Measurements from ENCODE around the gene UBR4. TPM values are rescaled to one million over a fixed set of nuclear protein-coding genes. Genes with fewer than 3 reads are reported as not detected.

The UBR4 gene
- total and polyA plus RNA-seq, 2 of the 8 experiments (the other 6 are each of a cell fraction or from before 2014, with no cell fraction given), result 139 to 152 TPM

GRCh38 chr1:19124273-19124672 lies 85.8 kb downstream of the UBR4 start:
- Histone ChIP-seq H3K4ac (replicated peaks; ENCODE audit: insufficient read length, low read depth, low read length) (no peak overlapping the region), H2BK5ac (ENCODE audit: low read depth, low read length) (no peak overlapping the region), H3K4me3 (ENCODE audit: extremely low read depth in 1 of 4, insufficient read depth in 2 of 4, low read depth in 3 of 4, low read length in 4 of 4) (no peak overlapping the region), H3K56ac (replicated peaks; ENCODE audit: insufficient read length, low read depth, low read length) (no peak overlapping the region), H2BK120ac (replicated peaks; ENCODE audit: low read depth, low read length) (no peak overlapping the region), H3K4me2 (ENCODE audit: insufficient read depth in 1 of 2, low read depth in 2 of 2, low read length in 2 of 2) (no peak overlapping the region), H4K20me1 (replicated peaks in 1 of 2; ENCODE audit: control insufficient read depth in 1 of 2, insufficient read depth in 2 of 2, low read length in 2 of 2) (peaks cover 6 to 7% of the 10 kb centered on the region in 2 experiments), H2BK12ac (ENCODE audit: low read depth, low read length) (no peak overlapping the region), H4K5ac (ENCODE audit: insufficient read length, low read depth, low read length) (no peak overlapping the region), H2AFZ (ENCODE audit: low read length) (no peak overlapping the region), H3K27ac (ENCODE audit: low read depth, low read length) (no peak overlapping the region), H3K4me1 (replicated peaks in 1 of 4; ENCODE audit: control insufficient read depth in 3 of 4, insufficient read depth in 4 of 4, low read length in 3 of 4) (no peaks in the 10 kb centered on the region), H4K91ac (replicated peaks; ENCODE audit: insufficient read length, low read length) (no peak overlapping the region), H3K9ac (replicated peaks in 1 of 4; ENCODE audit: extremely low read depth in 1 of 4, low read depth in 3 of 4, low read length in 3 of 4) (no peak overlapping the region), H3K79me2 (ENCODE audit: control insufficient read depth in 1 of 2, insufficient read depth in 2 of 2, low read length in 2 of 2) (no peaks in the 10 kb centered on the region), H3K9me3 (ENCODE audit: insufficient read depth in 2 of 2, low read depth in 1 of 2, low read length in 1 of 2) (no peaks in the 10 kb centered on the region), H2BK20ac (ENCODE audit: low read length) (no peak overlapping the region), H2AK5ac (ENCODE audit: low read depth, low read length) (no peak overlapping the region), H3K36me3 (ENCODE audit: control insufficient read depth in 2 of 4, insufficient read depth in 4 of 4, low read length in 3 of 4) (peaks cover 75 to 100% (median 97%) of the 10 kb centered on the region in 4 experiments), H3K18ac (ENCODE audit: extremely low read depth, low read length) (no peak overlapping the region), H3K27me3 (replicated peaks in 1 of 4; ENCODE audit: control insufficient read depth in 3 of 4, extremely low read depth in 1 of 4, insufficient read depth in 3 of 4, low read length in 3 of 4) (no peaks in the 10 kb centered on the region), H3K14ac (ENCODE audit: insufficient read length) (no peak overlapping the region), H3K23me2 (ENCODE audit: low read depth, low read length) (no peaks in the 10 kb centered on the region), H3K23ac (ENCODE audit: insufficient read length) (no peak overlapping the region), H2BK15ac (ENCODE audit: low read length) (no peak overlapping the region), H4K8ac (ENCODE audit: extremely low read depth, insufficient read depth, low read length) (no peak overlapping the region), H3K79me1 (ENCODE audit: low read depth, low read length) (no peaks in the 10 kb centered on the region)
- DNase-seq (ENCODE audit: low read depth in 1 of 2, low spot score in 2 of 2) (no peak), FAIRE-seq (no peak)
- 86% methylated on average over 5 of the region's 5 CpGs; no CpG with 5 or more reads in 1 of the 2 experiments for WGBS, 2 experiments (ENCODE audit: extremely low coverage in 1 of 2, insufficient coverage in 1 of 2, insufficient read length in 1 of 2, insufficient replicate concordance in 2 of 2, low coverage in 1 of 2, low lambda C conversion rate in 2 of 2, missing lambda C conversion rate in 1 of 2)
- ChIA-PET CTCF (ENCODE audit: partially characterized antibody) (interaction anchor here (1.8 kb wide), 1 partner anchor 25 kb away, joined by 4 read pairs; no protein-coding TSS in a partner anchor), POLR2A (ENCODE audit: partially characterized antibody) (interaction anchor here (1.4 kb wide), 1 partner anchor 18 kb away, joined by 3 read pairs; no protein-coding TSS in a partner anchor)
- TF ChIP-seq NRF1 (IDR thresholded peaks at IDR 0.05; ENCODE audit: low read depth, low read length) (no peak), CTBP2 (IDR thresholded peaks at IDR 0.05; ENCODE audit: borderline replicate concordance, insufficient read depth, insufficient read length, low read length) (no peak), TAF1 (IDR thresholded peaks at IDR 0.05; ENCODE audit: low read depth, low read length) (no peak), BACH1 (IDR thresholded peaks at IDR 0.05; ENCODE audit: low read length) (no peak), CREB1 (IDR thresholded peaks at IDR 0.05) (no peak)
